HCT116 (cell line): ENCODE measurements around the gene DPP6. TPM values are rescaled to one million over a fixed set of nuclear protein-coding genes. Genes with fewer than 3 reads are reported as not detected.

Experiments
- ATAC-seq: fragments of 200-7000 bp; cut with Tn5 transposase; 2 replicates; pipeline ENCODE4 v1.9.1; 2020; ENCODE audit warnings: mild to moderate bottlenecking, moderate library complexity
- BruUV-seq: library from RNA; stranded (reverse); fragments of 400-500 nt; replicated peaks from 2 replicates; lab custom pipeline; 2021; lab: Mats Ljungman, UMichigan
- CTCF ChIA-PET: fragments of 300-600 bp; sonication (Branson Sonifier 250); formaldehyde crosslinking; loops from one replicate; lab custom pipeline; 2021; ENCODE audit warnings: antibody characterized with exemption; lab: Charles Lee
- POLR2A ChIA-PET: fragments of 300-600, 350-600 bp; sonication (Branson Sonifier 250); formaldehyde crosslinking; loops from one replicate; lab custom pipeline; 2021; ENCODE audit warnings: antibody characterized with exemption; lab: Charles Lee
- RAD21 ChIA-PET, 2 experiments: fragments of 300-600 bp; sonication (Branson Sonifier 250); formaldehyde crosslinking; loops; one replicate each; lab custom pipeline; 2023; ENCODE audit warnings: low total read pairs in 2 of 2; ENCODE audit not compliant: uncharacterized antibody in 2 of 2, unreplicated experiment in 2 of 2, low non-redundant PET in 1 of 2; lab: Charles Lee
- DNase-seq: peaks from one replicate; pipeline ENCODE4 v3.0.0-alpha.2; 2010; ENCODE audit warnings: low read depth, low spot score
- H2AFZ ChIP-seq: fragments of 200-600 bp; shearing (Covaris generic), sonication (generic); 2 replicates; pipeline ENCODE4 v1.6.1; 2017; ENCODE audit warnings: low read depth, mixed run types, mixed read lengths, antibody characterized with exemption, low read length; ENCODE audit not compliant: poor library complexity, severe bottlenecking
- H3K27ac ChIP-seq: 2 replicates; pipeline ENCODE4 v1.5.1; 2012; ENCODE audit warnings: low read depth, low read length
- H3K27me3 ChIP-seq: fragments of 200-600 bp; sonication (generic); 2 replicates; pipeline ENCODE4 v1.6.1; 2016; ENCODE audit warnings: mixed run types, low read length, mixed read lengths; ENCODE audit not compliant: insufficient read depth
- H3K36me3 ChIP-seq, 2 experiments: fragments of 200-500 bp in 1 of 2; fragments of 200-600 bp in 1 of 2; sonication (Bioruptor generic) in 1 of 2; sonication (generic) in 1 of 2; 2 replicates each; pipeline versions ENCODE4 v1.5.1 to v1.6.1; 2014 to 2016; ENCODE audit warnings: low read length in 2 of 2, inconsistent platforms in 1 of 2, mixed read lengths in 1 of 2, mixed run types in 1 of 2; ENCODE audit not compliant: insufficient read depth in 2 of 2, control insufficient read depth in 1 of 2
- H3K4me1 ChIP-seq, 2 experiments: fragments of 200-600 bp in 1 of 2; sonication (generic) in 1 of 2; 2 replicates each; pipeline versions ENCODE4 v1.5.1 to v1.6.1; 2012 to 2017; ENCODE audit warnings: low read length in 2 of 2, inconsistent platforms in 1 of 2, mild to moderate bottlenecking in 1 of 2, mixed read lengths in 1 of 2, mixed run types in 1 of 2, moderate library complexity in 1 of 2; ENCODE audit not compliant: insufficient read depth in 2 of 2, control insufficient read depth in 1 of 2
- H3K4me2 ChIP-seq: fragments of 200-600 bp; sonication (generic); 2 replicates; pipeline ENCODE4 v1.6.1; 2017; ENCODE audit warnings: mixed run types, low read length, mixed read lengths
- H3K4me3 ChIP-seq, 2 experiments: fragments of 200-600 bp in 1 of 2; sonication (generic) in 1 of 2; replicated peaks in 1 of 2; 2 replicates each; pipeline ENCODE4 v1.5.1; 2011 to 2016; ENCODE audit warnings: low read length in 2 of 2, control low read depth in 1 of 2, low read depth in 1 of 2, mild to moderate bottlenecking in 1 of 2, mixed read lengths in 1 of 2, mixed run types in 1 of 2
- H3K79me2 ChIP-seq: fragments of 200-600 bp; sonication (generic); 2 replicates; pipeline ENCODE4 v1.6.1; 2017; ENCODE audit warnings: mild to moderate bottlenecking, mixed run types, low read length, moderate library complexity, mixed read lengths; ENCODE audit not compliant: insufficient read depth
- H3K9ac ChIP-seq: fragments of 200-600 bp; sonication (generic); 2 replicates; pipeline ENCODE4 v1.6.1; 2016; ENCODE audit warnings: low read length, mixed read lengths
- H3K9me2 ChIP-seq: fragments of 200-600 bp; sonication (generic), shearing (Covaris generic); 2 replicates; pipeline ENCODE4 v1.6.1; 2017; ENCODE audit warnings: mixed run types, mild to moderate bottlenecking, moderate library complexity; ENCODE audit not compliant: insufficient read depth
- H3K9me3 ChIP-seq, 2 experiments: fragments of 200-500 bp in 1 of 2; fragments of 200-600 bp in 1 of 2; sonication (Bioruptor generic) in 1 of 2; sonication (generic) in 1 of 2; 2 replicates each; pipeline ENCODE4 v1.6.1; 2014 to 2017; ENCODE audit warnings: low read length in 2 of 2, mixed read lengths in 2 of 2, inconsistent platforms in 1 of 2, low read depth in 1 of 2, mild to moderate bottlenecking in 1 of 2, mixed run types in 1 of 2, moderate library complexity in 1 of 2; ENCODE audit not compliant: control insufficient read depth in 1 of 2, insufficient read depth in 1 of 2
- H4K20me1 ChIP-seq: fragments of 200-600 bp; sonication (generic), shearing (Covaris generic); 2 replicates; pipeline ENCODE4 v1.6.1; 2017; ENCODE audit warnings: mixed run types, mild to moderate bottlenecking, moderate library complexity; ENCODE audit not compliant: insufficient read depth
- CTCF ChIP-seq, 3 experiments: fragments of 200-600 bp in 1 of 3; sonication (generic) in 1 of 3; IDR thresholded peaks in 2 of 3; conservative IDR thresholded peaks in 1 of 3; 2 replicates each; pipeline ENCODE4 v1.5.1; 2012 to 2017; ENCODE audit warnings: low read depth in 2 of 3, low read length in 2 of 3, antibody characterized with exemption in 1 of 3, borderline replicate concordance in 1 of 3, control low read depth in 1 of 3, mild to moderate bottlenecking in 1 of 3, mixed read lengths in 1 of 3, mixed run types in 1 of 3, moderate library complexity in 1 of 3; ENCODE audit not compliant: insufficient read depth in 1 of 3
- SP1 ChIP-seq: IDR thresholded peaks from 2 replicates; pipeline ENCODE4 v1.6.1; 2012; ENCODE audit warnings: low read depth
- YY1 ChIP-seq: IDR thresholded peaks from 2 replicates; pipeline ENCODE4 v1.6.1; 2011; ENCODE audit warnings: low read length, low read depth, moderate library complexity, mild to moderate bottlenecking; ENCODE audit not compliant: insufficient replicate concordance; ENCODE audit errors: extremely low read depth
- ZNF274 ChIP-seq: fragments of 200-500 bp; sonication (Bioruptor generic); IDR thresholded peaks from 2 replicates; pipeline ENCODE4 v1.6.1; 2014; ENCODE audit warnings: mild to moderate bottlenecking, low read depth, low read length, inconsistent platforms
- intact Hi-C: fragments of 100-400 bp; cut with micrococcal nuclease; formaldehyde crosslinking; loops from 2 replicates; pipeline ENCODE4 v1.10.0; 2022
- total RNA-seq: library from RNA; stranded (reverse); gene quantifications from one replicate; pipeline ENCODE4 v1.2.1, GENCODE V29; 2021; ENCODE audit not compliant: unreplicated experiment
- TF ChIP-seq, protein P1 (sequence below): IDR thresholded peaks from 2 replicates; pipeline ENCODE4 v1.6.1; 2012; ENCODE audit warnings: low read depth

The DPP6 gene
- total RNA-seq, 1 experiment from 2014 or later = not detected

DNA sequence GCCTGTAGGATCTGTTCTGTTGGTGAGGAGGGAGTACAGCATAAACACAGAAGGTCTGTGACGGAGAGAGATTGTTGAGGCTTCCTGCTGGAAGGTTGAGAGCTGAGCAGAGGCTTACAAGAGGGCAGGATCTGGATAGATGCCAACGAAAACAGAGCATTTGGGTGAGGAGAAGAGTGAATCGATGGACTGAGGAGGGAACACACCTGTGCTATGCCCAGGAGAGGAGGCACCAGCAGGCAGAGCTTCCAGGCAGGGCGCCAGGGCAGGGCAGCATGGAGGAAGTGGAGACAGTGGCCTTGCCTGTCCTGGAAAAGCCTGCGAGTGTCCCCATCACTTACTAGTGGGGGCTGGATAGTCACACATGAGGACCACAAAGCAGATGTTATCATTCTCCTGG lies 667.8 kb downstream of the DPP6 start:
- Histone ChIP-seq H4K20me1 (no peaks in the 10 kb centered on the region), H3K9me2 (no peaks in the 10 kb centered on the region), H3K79me2 (no peaks in the 10 kb centered on the region), H3K4me2 (no peak overlapping the region), H3K36me3 (no peaks in the 10 kb centered on the region), H3K9me3 (no peaks in the 10 kb centered on the region; a peak in 1 of 4 replicates), H3K4me1 (no peaks in the 10 kb centered on the region), H3K27ac (no peak overlapping the region), H3K9ac (no peak overlapping the region), H3K4me3 (no peak overlapping the region), H3K27me3 (no peaks in the 10 kb centered on the region), H2AFZ (no peak overlapping the region)
- BruUV-seq = no TSS peak
- ChIA-PET RAD21 (no interaction called here), CTCF (no interaction called here), POLR2A (no interaction called here)
- TF ChIP-seq YY1 = no peak
- no peak for TF ChIP-seq CTCF (IDR thresholded peaks at IDR 0.05 in 2 of 3, conservative IDR thresholded peaks at IDR 0.05 in 1 of 3; ENCODE audit: borderline replicate concordance in 1 of 3, insufficient read depth in 1 of 3, low read depth in 2 of 3, low read length in 2 of 3)
- TF ChIP-seq, protein P1, sequence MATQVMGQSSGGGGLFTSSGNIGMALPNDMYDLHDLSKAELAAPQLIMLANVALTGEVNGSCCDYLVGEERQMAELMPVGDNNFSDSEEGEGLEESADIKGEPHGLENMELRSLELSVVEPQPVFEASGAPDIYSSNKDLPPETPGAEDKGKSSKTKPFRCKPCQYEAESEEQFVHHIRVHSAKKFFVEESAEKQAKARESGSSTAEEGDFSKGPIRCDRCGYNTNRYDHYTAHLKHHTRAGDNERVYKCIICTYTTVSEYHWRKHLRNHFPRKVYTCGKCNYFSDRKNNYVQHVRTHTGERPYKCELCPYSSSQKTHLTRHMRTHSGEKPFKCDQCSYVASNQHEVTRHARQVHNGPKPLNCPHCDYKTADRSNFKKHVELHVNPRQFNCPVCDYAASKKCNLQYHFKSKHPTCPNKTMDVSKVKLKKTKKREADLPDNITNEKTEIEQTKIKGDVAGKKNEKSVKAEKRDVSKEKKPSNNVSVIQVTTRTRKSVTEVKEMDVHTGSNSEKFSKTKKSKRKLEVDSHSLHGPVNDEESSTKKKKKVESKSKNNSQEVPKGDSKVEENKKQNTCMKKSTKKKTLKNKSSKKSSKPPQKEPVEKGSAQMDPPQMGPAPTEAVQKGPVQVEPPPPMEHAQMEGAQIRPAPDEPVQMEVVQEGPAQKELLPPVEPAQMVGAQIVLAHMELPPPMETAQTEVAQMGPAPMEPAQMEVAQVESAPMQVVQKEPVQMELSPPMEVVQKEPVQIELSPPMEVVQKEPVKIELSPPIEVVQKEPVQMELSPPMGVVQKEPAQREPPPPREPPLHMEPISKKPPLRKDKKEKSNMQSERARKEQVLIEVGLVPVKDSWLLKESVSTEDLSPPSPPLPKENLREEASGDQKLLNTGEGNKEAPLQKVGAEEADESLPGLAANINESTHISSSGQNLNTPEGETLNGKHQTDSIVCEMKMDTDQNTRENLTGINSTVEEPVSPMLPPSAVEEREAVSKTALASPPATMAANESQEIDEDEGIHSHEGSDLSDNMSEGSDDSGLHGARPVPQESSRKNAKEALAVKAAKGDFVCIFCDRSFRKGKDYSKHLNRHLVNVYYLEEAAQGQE = no peak
- no peak for TF ChIP-seq ZNF274
- TF ChIP-seq SP1 = no peak
- intact Hi-C loops = no loop called here
- no peak for ATAC-seq
- no peak for DNase-seq
